ENCODE measurements around the gene KDM4C.

KDM4C gene

GRCh38 chr9:7089406-7090193 lies 331.8 kb downstream of the KDM4C start:
- Histone ChIP-seq H3K9me3 (no peaks in the 10 kb centered on the region), H3K36me3 (peaks cover 7% of the 10 kb centered on the region), H3K4me3 (ENCODE audit: low read depth in 1 of 2, low read length in 1 of 2) (no peak overlapping the region), H3K27me3 (no peaks in the 10 kb centered on the region), H3K27ac (no peak overlapping the region), H3K4me1 (ENCODE audit: control insufficient read depth in 1 of 2, insufficient read depth in 1 of 2, low read depth in 1 of 2, low read length in 1 of 2) (peaks cover 6% of the 10 kb centered on the region in 2 experiments)
- TF ChIP-seq, protein P1, sequence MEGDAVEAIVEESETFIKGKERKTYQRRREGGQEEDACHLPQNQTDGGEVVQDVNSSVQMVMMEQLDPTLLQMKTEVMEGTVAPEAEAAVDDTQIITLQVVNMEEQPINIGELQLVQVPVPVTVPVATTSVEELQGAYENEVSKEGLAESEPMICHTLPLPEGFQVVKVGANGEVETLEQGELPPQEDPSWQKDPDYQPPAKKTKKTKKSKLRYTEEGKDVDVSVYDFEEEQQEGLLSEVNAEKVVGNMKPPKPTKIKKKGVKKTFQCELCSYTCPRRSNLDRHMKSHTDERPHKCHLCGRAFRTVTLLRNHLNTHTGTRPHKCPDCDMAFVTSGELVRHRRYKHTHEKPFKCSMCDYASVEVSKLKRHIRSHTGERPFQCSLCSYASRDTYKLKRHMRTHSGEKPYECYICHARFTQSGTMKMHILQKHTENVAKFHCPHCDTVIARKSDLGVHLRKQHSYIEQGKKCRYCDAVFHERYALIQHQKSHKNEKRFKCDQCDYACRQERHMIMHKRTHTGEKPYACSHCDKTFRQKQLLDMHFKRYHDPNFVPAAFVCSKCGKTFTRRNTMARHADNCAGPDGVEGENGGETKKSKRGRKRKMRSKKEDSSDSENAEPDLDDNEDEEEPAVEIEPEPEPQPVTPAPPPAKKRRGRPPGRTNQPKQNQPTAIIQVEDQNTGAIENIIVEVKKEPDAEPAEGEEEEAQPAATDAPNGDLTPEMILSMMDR (IDR thresholded peaks at IDR 0.05) = no peak

- Histone ChIP-seq H3K27ac (no peak overlapping the region), H3K4me1 (ENCODE audit: control insufficient read depth in 1 of 2, insufficient read depth in 1 of 2, low read depth in 1 of 2, low read length in 1 of 2) (peaks cover 6% of the 10 kb centered on the region in 2 experiments), H3K27me3 (no peaks in the 10 kb centered on the region), H3K36me3 (no peaks in the 10 kb centered on the region), H3K4me3 (ENCODE audit: low read depth in 1 of 2, low read length in 1 of 2) (no peak overlapping the region), H3K9me3 (no peaks in the 10 kb centered on the region)
- TF ChIP-seq, protein P1 (IDR thresholded peaks at IDR 0.05) = no peak
Observed at GRCh38 chr9:7093040-7093439, 335.3 kb downstream of the KDM4C start.

GRCh38 chr9:7094052-7094451 lies 336.3 kb downstream of the KDM4C start:
- Histone ChIP-seq H3K36me3 (no peaks in the 10 kb centered on the region), H3K27me3 (no peaks in the 10 kb centered on the region), H3K9me3 (no peaks in the 10 kb centered on the region), H3K27ac (no peak overlapping the region), H3K4me3 (ENCODE audit: low read depth in 1 of 2, low read length in 1 of 2) (no peak overlapping the region), H3K4me1 (ENCODE audit: control insufficient read depth in 1 of 2, insufficient read depth in 1 of 2, low read depth in 1 of 2, low read length in 1 of 2) (no peaks in the 10 kb centered on the region)
- TF ChIP-seq, protein P1 (IDR thresholded peaks at IDR 0.05) = no peak

DNA sequence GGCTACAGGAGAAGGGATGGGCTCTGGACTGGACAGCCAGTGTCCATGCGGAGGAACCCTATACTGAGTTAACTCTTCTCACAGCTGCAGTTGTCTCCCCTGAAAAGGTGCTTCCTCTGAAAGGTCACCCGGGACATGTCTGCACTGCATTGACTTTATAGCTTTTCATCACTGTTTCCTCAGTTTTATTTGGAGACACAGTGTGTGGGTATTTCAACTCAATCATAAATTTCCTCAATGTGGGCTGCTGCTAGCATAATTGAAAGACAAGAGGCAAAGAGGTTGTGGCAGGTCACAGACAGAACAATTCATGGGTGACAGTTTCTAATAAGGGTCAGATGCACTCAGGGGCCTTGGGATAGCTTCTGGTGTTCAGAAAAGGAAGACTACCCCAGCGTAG lies 336.8 kb downstream of the KDM4C start:
- Histone ChIP-seq H3K36me3 (no peaks in the 10 kb centered on the region), H3K4me3 (ENCODE audit: low read depth in 1 of 2, low read length in 1 of 2) (no peak overlapping the region), H3K27me3 (no peaks in the 10 kb centered on the region), H3K27ac (no peak overlapping the region), H3K4me1 (ENCODE audit: control insufficient read depth in 1 of 2, insufficient read depth in 1 of 2, low read depth in 1 of 2, low read length in 1 of 2) (no peaks in the 10 kb centered on the region), H3K9me3 (no peaks in the 10 kb centered on the region)
- TF ChIP-seq, protein P1 (IDR thresholded peaks at IDR 0.05) = no peak

- Histone ChIP-seq H3K36me3 (no peaks in the 10 kb centered on the region), H3K27ac (no peak overlapping the region), H3K9me3 (no peaks in the 10 kb centered on the region), H3K27me3 (no peaks in the 10 kb centered on the region), H3K4me3 (ENCODE audit: low read depth in 1 of 2, low read length in 1 of 2) (no peak overlapping the region), H3K4me1 (ENCODE audit: control insufficient read depth in 1 of 2, insufficient read depth in 1 of 2, low read depth in 1 of 2, low read length in 1 of 2) (no peaks in the 10 kb centered on the region)
- TF ChIP-seq, protein P1 (IDR thresholded peaks at IDR 0.05) = no peak
Observed at GRCh38 chr9:7095058-7095457, 337.3 kb downstream of the KDM4C start.
